Stimulated activated CD8-positive, alpha-beta memory T cell treated with anti-CD3 and anti-CD28 coated beads, Interleukin-15, amount 100 ng/mL, for 24 hours (primary cell): ENCODE measurements around the gene TTLL12.
"Not testable (repeated sequence)": the region's sequence is repeated elsewhere in the genome, so short reads cannot be mapped to it uniquely, and the experiment has no call there.

ENCODE experiments used
- DNase-seq: peaks from one replicate; pipeline ENCODE4 v3.0.0-alpha.2; 2020; ENCODE audit warnings: low read depth

The TTLL12 gene

GRCh38 chr22:43153899-43154298, 33.0 kb downstream of the TTLL12 start:
- DNase-seq: no peak

GRCh38 chr22:43152357-43153071, 34.4 kb downstream of the TTLL12 start:
- no peak for DNase-seq

- no peak for DNase-seq
Measured at GRCh38 chr22:43152003-43152356, 35.0 kb downstream of the TTLL12 start.

- DNase-seq: peak; percentile 42
Measured at GRCh38 chr22:43151251-43152002, 35.5 kb downstream of the TTLL12 start, which contains the start of gene TSPO. Gene TSPO (plus strand): TSS chr22:43151559. CDS start chr22:43159239, 7,680 bp downstream.

- no peak for DNase-seq
Measured at GRCh38 chr22:43150731-43151206, 36.2 kb downstream of the TTLL12 start.

- DNase-seq: no peak
Measured at GRCh38 chr22:43148581-43148980, 38.4 kb downstream of the TTLL12 start.

GRCh38 chr22:43147821-43148220, 39.1 kb downstream of the TTLL12 start:
- no peak for DNase-seq

GRCh38 chr22:43146332-43146731, 40.6 kb downstream of the TTLL12 start:
- not testable (repeated sequence) for DNase-seq

- DNase-seq: not testable (repeated sequence)
Measured at GRCh38 chr22:43145371-43145770, 41.6 kb downstream of the TTLL12 start.

- DNase-seq: no peak
Measured at GRCh38 chr22:43144949-43145348, 42.0 kb downstream of the TTLL12 start.

- DNase-seq: peak; percentile 81
Measured at GRCh38 chr22:43142880-43143562, 43.9 kb downstream of the TTLL12 start, which contains the start of gene MCAT. Gene MCAT (minus strand): TSS chr22:43143398. CDS start chr22:43143348, 50 bp downstream.

- DNase-seq: no peak
Measured at GRCh38 chr22:43136801-43137200, 50.1 kb downstream of the TTLL12 start.

GRCh38 chr22:43136255-43136654, 50.7 kb downstream of the TTLL12 start:
- no peak for DNase-seq

GRCh38 chr22:43135565-43135964, 51.4 kb downstream of the TTLL12 start:
- DNase-seq: no peak

GRCh38 chr22:43134553-43134952, 52.4 kb downstream of the TTLL12 start:
- DNase-seq: no peak

- no peak for DNase-seq
Measured at GRCh38 chr22:43133401-43133800, 53.5 kb downstream of the TTLL12 start.

- DNase-seq: no peak
Measured at GRCh38 chr22:43131773-43132501, 55.0 kb downstream of the TTLL12 start.

- no peak for DNase-seq
Measured at GRCh38 chr22:43129426-43130425, 57.2 kb downstream of the TTLL12 start.

- DNase-seq: no peak
Measured at GRCh38 chr22:43128928-43129424, 58.0 kb downstream of the TTLL12 start.

- no peak for DNase-seq
Measured at GRCh38 chr22:43128116-43128515, 58.8 kb downstream of the TTLL12 start.
